Tibial artery (tissue), 4 donors: Measurements from ENCODE around the gene APBB2.

Source experiments
- DNase-seq, 2 donors: peaks; one replicate each; pipeline ENCODE4 v3.0.0-alpha.2; 2019
- H3K27ac ChIP-seq, 2 donors: fragments of 200-600 bp; sonication (generic) in 1 of 2; 1 replicate in 1 of 2; 2 replicates in 1 of 2; pipeline ENCODE4 v1.5.1; 2018 to 2019; ENCODE audit warnings: mild to moderate bottlenecking in 1 of 2
- H3K27me3 ChIP-seq, 2 donors: fragments of 200-600 bp; sonication (generic) in 1 of 2; one replicate each; pipeline versions ENCODE4 v1.5.1 to v1.6.0; 2016 to 2019
- H3K36me3 ChIP-seq, 3 donors: fragments of 200-600 bp; sonication (generic) in 2 of 3; one replicate each; pipeline ENCODE4 v1.5.1; 2016 to 2019; ENCODE audit warnings: mild to moderate bottlenecking in 2 of 3
- H3K4me1 ChIP-seq, 4 donors: fragments of 200-600 bp; sonication (generic) in 2 of 4; 1 replicate in 3 of 4; 2 replicates in 1 of 4; pipeline ENCODE4 v1.5.1; 2016 to 2019
- H3K4me3 ChIP-seq, 2 donors: fragments of 200-600 bp; sonication (generic) in 1 of 2; 1 replicate in 1 of 2; 2 replicates in 1 of 2; pipeline ENCODE4 v1.5.1; 2018 to 2019; ENCODE audit warnings: mild to moderate bottlenecking in 2 of 2
- H3K9me3 ChIP-seq, 3 donors: fragments of 200-600 bp; sonication (generic) in 1 of 3; one replicate each; pipeline ENCODE4 v1.5.1; 2016 to 2019
- CTCF ChIP-seq, 2 experiments: fragments of 200-600 bp in 1 of 2; fragments of 450-650 bp in 1 of 2; IDR thresholded peaks; one replicate each; pipeline ENCODE4 v1.5.1; 2017 to 2019; ENCODE audit warnings: antibody characterized with exemption in 2 of 2, mild to moderate bottlenecking in 1 of 2, moderate library complexity in 1 of 2
- intact Hi-C: fragments of 100-400 bp; cut with DNase I; formaldehyde crosslinking; loops from one replicate; pipeline ENCODE4 v1.15.0; 2023; ENCODE audit warnings: low total_unique reads

The APBB2 gene

DNA sequence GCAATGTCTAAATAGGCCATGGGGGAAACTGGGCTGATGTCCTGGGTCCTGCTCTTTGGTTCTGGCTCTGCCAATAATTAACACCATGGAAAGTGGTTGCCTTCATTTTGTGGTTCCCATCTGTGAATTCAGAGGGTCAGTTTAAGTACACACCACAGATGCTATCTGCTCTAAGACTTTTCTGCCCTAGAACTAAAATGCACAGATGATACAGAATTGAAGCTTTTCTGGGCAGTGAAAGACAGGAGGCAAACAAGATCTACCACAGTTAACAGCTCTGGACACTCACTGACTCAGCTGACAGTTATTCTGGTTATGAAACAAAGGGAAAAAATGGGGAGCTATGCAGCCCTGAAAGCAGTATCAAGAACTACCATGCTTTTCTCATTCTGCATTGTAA, 37.3 kb downstream of the APBB2 start:
- TF ChIP-seq CTCF (IDR thresholded peaks at IDR 0.05): peak in 1 of 2 experiments; percentile 6
- intact Hi-C loops: no loop called here
- no peaks in the 10 kb centered on the region for H3K27me3 ChIP-seq
- no peaks in the 10 kb centered on the region for H3K9me3 ChIP-seq
- DNase-seq: no peak
- peak overlapping the region in 1 of 2 donors; percentile 16 for H3K27ac ChIP-seq
- H3K4me1 ChIP-seq: peaks cover 0 to 62% (median 40%) of the 10 kb centered on the region in 4 donors
- H3K36me3 ChIP-seq: no peaks in the 10 kb centered on the region
- H3K4me3 ChIP-seq: no peak overlapping the region

- no peak for DNase-seq
- Histone ChIP-seq H3K9me3 (no peaks in the 10 kb centered on the region), H3K27ac (peak overlapping the region; percentile 13 to 16), H3K27me3 (no peaks in the 10 kb centered on the region), H3K4me1 (peaks cover 0 to 69% (median 40%) of the 10 kb centered on the region in 4 donors), H3K4me3 (no peak overlapping the region), H3K36me3 (no peaks in the 10 kb centered on the region)
- no peak for TF ChIP-seq CTCF (IDR thresholded peaks at IDR 0.05)
- intact Hi-C loops: no loop called here
These were observed 38.0 kb downstream of the APBB2 start for GRCh38 chr4:41176340-41176739.

- H3K4me3 ChIP-seq: no peak overlapping the region
- no peaks in the 10 kb centered on the region for H3K9me3 ChIP-seq
- no peak for TF ChIP-seq CTCF (IDR thresholded peaks at IDR 0.05)
- DNase-seq: no peak
- peak overlapping the region; percentile 13 to 16 for H3K27ac ChIP-seq
- H3K36me3 ChIP-seq: no peaks in the 10 kb centered on the region
- H3K27me3 ChIP-seq: no peaks in the 10 kb centered on the region
- intact Hi-C loops: no loop called here
- peaks cover 0 to 73% (median 40%) of the 10 kb centered on the region in 4 donors for H3K4me1 ChIP-seq
These were observed 38.5 kb downstream of the APBB2 start for GRCh38 chr4:41175794-41176193.

DNA sequence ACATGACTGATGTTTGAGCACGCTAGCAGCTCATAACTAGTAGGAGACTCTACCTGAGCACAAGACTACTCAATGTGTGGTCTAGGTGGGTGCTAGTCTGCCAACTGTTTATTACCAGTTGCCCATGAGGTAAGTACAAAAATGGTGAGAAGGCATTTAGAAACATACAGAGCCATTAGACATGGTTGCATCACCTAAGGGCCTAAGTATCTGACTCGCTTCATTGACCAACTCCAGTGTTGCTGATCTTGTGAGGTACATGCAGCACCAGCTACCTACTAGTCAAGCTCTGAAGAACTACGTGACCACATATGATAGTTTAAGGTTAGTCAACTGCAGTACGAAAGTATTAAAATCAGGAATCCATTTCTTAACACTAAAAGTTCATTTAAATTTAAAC, 39.9 kb downstream of the APBB2 start:
- peaks cover 0 to 74% (median 36%) of the 10 kb centered on the region in 4 donors for H3K4me1 ChIP-seq

DNA sequence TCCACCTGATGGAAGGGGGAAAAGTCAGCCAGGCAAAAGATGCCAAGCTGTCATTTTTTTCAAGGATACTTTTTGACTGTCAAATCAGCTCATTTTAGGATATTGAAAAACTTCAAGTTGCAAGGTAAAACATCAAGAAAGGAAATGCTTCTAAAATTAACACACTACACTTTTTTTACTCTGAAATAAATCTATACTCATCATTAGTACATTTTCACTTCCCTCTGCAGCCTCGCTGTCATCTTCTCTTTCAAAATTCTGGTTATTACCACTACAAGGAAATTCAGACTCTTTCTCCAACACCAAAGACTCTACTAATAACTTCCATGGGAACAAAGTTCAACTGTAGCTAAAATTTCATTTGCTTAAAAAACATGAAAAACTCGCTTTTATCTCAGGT, 41.6 kb downstream of the APBB2 start:
- DNase-seq: no peak
- intact Hi-C loops: no loop called here
- H3K27me3 ChIP-seq: no peaks in the 10 kb centered on the region
- H3K27ac ChIP-seq: no peak overlapping the region
- H3K4me1 ChIP-seq: peaks cover 0 to 66% (median 26%) of the 10 kb centered on the region in 4 donors
- no peak overlapping the region for H3K4me3 ChIP-seq
- no peak for TF ChIP-seq CTCF (IDR thresholded peaks at IDR 0.05)
- no peaks in the 10 kb centered on the region for H3K36me3 ChIP-seq
- no peaks in the 10 kb centered on the region for H3K9me3 ChIP-seq

More for the DNA sequence above, 39.9 kb downstream of the APBB2 start:
- no peak for DNase-seq
- Histone ChIP-seq H3K36me3 (no peaks in the 10 kb centered on the region), H3K27me3 (no peaks in the 10 kb centered on the region), H3K4me3 (no peak overlapping the region), H3K9me3 (no peaks in the 10 kb centered on the region), H3K27ac (peak overlapping the region in 1 of 2 donors; percentile 3)
- TF ChIP-seq CTCF (IDR thresholded peaks at IDR 0.05): no peak
- intact Hi-C loops: no loop called here

GRCh38 chr4:41169256-41169800, 45.0 kb downstream of the APBB2 start:
- Histone ChIP-seq H3K27me3 (no peaks in the 10 kb centered on the region), H3K4me3 (no peak overlapping the region), H3K4me1 (peaks cover 0 to 40% (median 9%) of the 10 kb centered on the region in 4 donors), H3K36me3 (no peaks in the 10 kb centered on the region), H3K9me3 (no peaks in the 10 kb centered on the region), H3K27ac (peak overlapping the region in 1 of 2 donors; percentile 7)
- TF ChIP-seq CTCF (IDR thresholded peaks at IDR 0.05): no peak
- intact Hi-C loops: no loop called here
- no peak for DNase-seq
